Measurements from ENCODE around the gene SYNDIG1. TPM values are rescaled to one million over a fixed set of nuclear protein-coding genes. Genes with fewer than 3 reads are reported as not detected.

SYNDIG1 gene
- total and polyA plus RNA-seq, 2 experiments from 2014 or later: 1.7 to 2.4 TPM

- Histone ChIP-seq H3K36me3 (no peaks in the 10 kb centered on the region), H3K9me3 (ENCODE audit: low read depth) (no peaks in the 10 kb centered on the region), H3K4me3 (no peak overlapping the region), H3K27me3 (peaks cover 8% of the 10 kb centered on the region), H3K4me1 (ENCODE audit: low read depth) (no peaks in the 10 kb centered on the region), H3K27ac (no peak overlapping the region)
- no peak for DNase-seq (ENCODE audit: low read depth in 1 of 2, low spot score in 1 of 2)
- TF ChIP-seq CTCF (IDR thresholded peaks at IDR 0.05; ENCODE audit: low read depth, low read length): no peak
Observed at GRCh38 chr20:24695529-24696225, 226.2 kb downstream of the SYNDIG1 start.

DNA sequence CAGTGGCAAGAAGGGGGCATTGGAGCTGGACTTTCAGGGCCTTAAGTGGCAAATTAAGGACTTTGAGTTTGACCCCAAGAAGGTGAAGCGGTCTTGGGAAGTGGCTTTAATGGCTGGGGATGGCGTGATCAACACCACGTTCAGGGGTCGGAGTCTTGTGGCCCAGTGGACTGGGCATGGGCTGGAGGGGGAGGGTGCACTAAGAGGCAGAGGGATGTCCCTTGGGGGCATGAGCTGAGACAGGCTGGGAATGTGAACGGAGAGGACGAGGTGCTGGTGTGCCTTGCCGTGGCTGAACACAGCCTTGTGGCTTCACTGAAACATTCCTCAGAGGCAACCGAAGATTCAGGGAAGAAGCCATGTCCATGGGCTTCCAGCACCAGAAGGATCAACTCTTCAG is 227.0 kb downstream of the SYNDIG1 start:
- no peak for TF ChIP-seq CTCF (IDR thresholded peaks at IDR 0.05; ENCODE audit: low read depth, low read length)

DNA sequence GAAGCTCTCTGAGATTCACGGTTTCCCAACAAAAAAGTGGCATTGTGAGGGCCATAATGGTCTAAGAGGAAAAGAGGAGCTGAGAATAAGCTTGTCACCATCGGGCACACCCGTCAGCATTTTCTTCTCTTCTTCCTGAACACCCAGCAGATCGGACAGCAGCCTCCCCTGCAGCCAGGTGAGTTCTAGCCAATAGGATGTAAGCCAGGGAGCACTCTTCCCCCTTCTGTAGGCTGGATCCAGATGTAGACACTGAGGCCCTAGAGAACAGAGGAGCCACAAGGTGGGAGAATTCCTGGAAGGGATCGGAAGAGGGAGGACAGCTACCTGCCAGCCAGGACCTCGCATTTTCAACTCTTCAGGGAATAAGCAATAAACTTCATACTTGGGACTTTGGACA is 228.0 kb downstream of the SYNDIG1 start:
- H3K27me3 ChIP-seq: peaks cover 5% of the 10 kb centered on the region
- H3K36me3 ChIP-seq: no peaks in the 10 kb centered on the region
- H3K27ac ChIP-seq: no peak overlapping the region
- no peaks in the 10 kb centered on the region for H3K9me3 ChIP-seq (ENCODE audit: low read depth)
- no peak for TF ChIP-seq CTCF (IDR thresholded peaks at IDR 0.05; ENCODE audit: low read depth, low read length)
- no peak for DNase-seq (ENCODE audit: low read depth in 1 of 2, low spot score in 1 of 2)
- H3K4me3 ChIP-seq: no peak overlapping the region
- H3K4me1 ChIP-seq (ENCODE audit: low read depth): no peaks in the 10 kb centered on the region

More for the DNA sequence above, 227.0 kb downstream of the SYNDIG1 start:
- no peak overlapping the region for H3K27ac ChIP-seq
- no peak for DNase-seq (ENCODE audit: low read depth in 1 of 2, low spot score in 1 of 2)
- H3K4me1 ChIP-seq (ENCODE audit: low read depth): no peaks in the 10 kb centered on the region
- no peaks in the 10 kb centered on the region for H3K9me3 ChIP-seq (ENCODE audit: low read depth)
- no peaks in the 10 kb centered on the region for H3K36me3 ChIP-seq
- peaks cover 8% of the 10 kb centered on the region for H3K27me3 ChIP-seq
- H3K4me3 ChIP-seq: no peak overlapping the region

GRCh38 chr20:24698189-24698588 is 228.8 kb downstream of the SYNDIG1 start:
- H3K9me3 ChIP-seq (ENCODE audit: low read depth): no peaks in the 10 kb centered on the region
- TF ChIP-seq CTCF (IDR thresholded peaks at IDR 0.05; ENCODE audit: low read depth, low read length): no peak
- DNase-seq (ENCODE audit: low read depth in 1 of 2, low spot score in 1 of 2): no peak
- H3K27ac ChIP-seq: no peak overlapping the region
- no peak overlapping the region for H3K4me3 ChIP-seq
- no peaks in the 10 kb centered on the region for H3K4me1 ChIP-seq (ENCODE audit: low read depth)
- H3K27me3 ChIP-seq: peaks cover 9% of the 10 kb centered on the region
- H3K36me3 ChIP-seq: no peaks in the 10 kb centered on the region

- no peak for TF ChIP-seq CTCF (IDR thresholded peaks at IDR 0.05; ENCODE audit: low read depth, low read length)
- no peaks in the 10 kb centered on the region for H3K36me3 ChIP-seq
- DNase-seq (ENCODE audit: low read depth in 1 of 2, low spot score in 1 of 2): no peak
Observed at GRCh38 chr20:24698706-24699206, 229.3 kb downstream of the SYNDIG1 start.

More at GRCh38 chr20:24698706-24699206, 229.3 kb downstream of the SYNDIG1 start:
- peaks cover 9% of the 10 kb centered on the region for H3K27me3 ChIP-seq
- H3K4me3 ChIP-seq: no peak overlapping the region
- H3K4me1 ChIP-seq (ENCODE audit: low read depth): no peaks in the 10 kb centered on the region
- H3K27ac ChIP-seq: no peak overlapping the region
- no peaks in the 10 kb centered on the region for H3K9me3 ChIP-seq (ENCODE audit: low read depth)

Data from cardiac muscle cell (in vitro differentiated cells and primary cell).